ENCODE data around the gene BRD7. TPM values are rescaled to one million over a fixed set of nuclear protein-coding genes. Genes with fewer than 3 reads are reported as not detected.

Gene BRD7
- polyA plus RNA-seq, 1 donor from 2014 or later: 32.0 TPM

DNA sequence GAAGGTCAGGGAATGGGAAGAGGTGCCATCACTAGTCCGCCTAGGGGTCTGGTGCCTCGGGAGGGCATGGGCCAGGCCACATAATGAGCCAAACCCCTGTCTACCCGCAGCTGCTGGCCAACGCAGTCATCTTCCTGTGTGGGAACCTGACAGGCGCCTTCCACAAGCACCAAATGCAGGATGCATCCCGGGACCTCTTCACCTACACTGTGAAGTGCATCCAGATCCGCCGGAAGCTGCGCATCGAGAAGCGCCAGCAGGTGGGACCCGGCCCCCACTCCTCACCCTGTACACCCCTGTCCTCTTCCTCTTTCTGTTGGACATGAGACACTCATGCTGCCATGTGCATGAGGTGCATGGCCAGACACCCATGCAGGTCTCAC, 76.2 kb downstream of the BRD7 start:
- no peak overlapping the region for H3K27ac Mint-ChIP-seq
- H3K4me3 Mint-ChIP-seq: peak overlapping the region in 1 of 4 donors; percentile 80
- H3K36me3 Mint-ChIP-seq: no peaks in the 10 kb centered on the region
- H3K27me3 Mint-ChIP-seq: no peaks in the 10 kb centered on the region
- H3K9me3 Mint-ChIP-seq: no peaks in the 10 kb centered on the region
- H3K4me1 Mint-ChIP-seq: peaks cover 0 to 6% (median 1%) of the 10 kb centered on the region in 3 donors

DNA sequence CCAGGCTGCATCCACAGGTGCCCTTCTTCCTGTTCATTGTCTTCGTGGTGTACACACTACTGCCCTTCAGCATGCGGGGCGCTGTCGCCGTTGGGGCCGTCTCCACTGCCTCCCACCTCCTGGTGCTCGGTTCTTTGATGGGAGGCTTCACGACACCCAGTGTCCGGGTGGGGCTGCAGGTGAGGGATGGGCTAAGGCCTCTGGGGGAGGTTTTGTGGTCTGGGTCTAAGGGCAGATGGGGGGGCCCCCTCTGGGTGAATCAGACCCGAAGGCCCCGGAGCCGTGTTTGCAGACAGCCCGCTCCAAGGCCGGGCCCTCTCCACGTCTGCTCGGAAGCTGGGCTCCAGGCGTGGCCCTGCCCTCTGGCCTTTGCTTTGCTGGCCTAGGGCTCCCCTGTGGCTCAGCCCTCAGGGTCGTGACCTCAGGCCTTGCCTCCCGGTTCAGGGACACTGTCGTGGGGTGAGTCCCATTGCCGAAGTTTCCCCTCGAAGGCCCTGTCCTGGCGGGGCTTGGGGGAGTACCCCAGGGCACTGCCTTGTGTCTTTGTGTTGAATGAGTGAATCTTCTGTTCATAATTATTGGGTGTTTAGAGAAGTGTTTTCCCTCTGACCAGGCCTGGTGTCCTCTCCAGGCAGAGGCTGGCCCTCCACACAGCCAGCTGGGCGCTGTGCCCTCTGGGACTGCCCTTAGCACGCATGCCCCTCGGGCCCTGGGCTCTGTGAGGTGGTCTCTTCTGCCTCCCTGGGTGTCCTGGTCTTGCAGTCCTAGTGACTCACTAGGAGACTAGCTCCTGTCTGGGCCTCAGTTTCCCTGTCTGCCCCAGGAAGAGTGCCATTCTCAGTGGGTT, 76.8 kb downstream of the BRD7 start:
- H3K9me3 Mint-ChIP-seq: no peaks in the 10 kb centered on the region
- H3K4me3 Mint-ChIP-seq: no peak overlapping the region
- no peak overlapping the region for H3K27ac Mint-ChIP-seq
- peaks cover 0 to 6% (median 1%) of the 10 kb centered on the region in 3 donors for H3K4me1 Mint-ChIP-seq
- H3K27me3 Mint-ChIP-seq: no peaks in the 10 kb centered on the region
- H3K36me3 Mint-ChIP-seq: no peaks in the 10 kb centered on the region

DNA sequence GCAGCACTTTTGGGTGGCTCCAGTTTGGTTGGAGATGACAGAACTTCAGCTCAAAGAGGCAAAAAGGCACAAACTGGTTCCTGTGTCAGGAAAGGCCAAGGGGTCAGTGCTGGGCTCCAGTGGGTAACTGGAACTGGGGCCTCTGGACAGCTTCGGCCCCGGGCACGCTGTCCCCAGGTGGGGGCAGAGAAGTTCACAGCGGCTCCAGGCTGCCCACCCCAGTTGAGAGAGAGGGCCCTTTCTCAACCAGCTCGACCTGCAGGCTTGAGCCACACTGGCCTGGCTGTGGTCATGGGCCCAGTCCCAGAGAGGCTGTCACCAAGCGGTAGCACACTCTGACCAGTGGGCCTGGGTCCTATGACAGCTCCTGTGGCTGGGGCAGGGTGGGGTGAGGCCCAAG, 77.9 kb downstream of the BRD7 start:
- Mint-ChIP-seq H3K4me3 (no peak overlapping the region), H3K4me1 (peaks cover under 1 to 6% (median 2%) of the 10 kb centered on the region in 3 donors), H3K36me3 (peaks cover 4% of the 10 kb centered on the region)

DNA sequence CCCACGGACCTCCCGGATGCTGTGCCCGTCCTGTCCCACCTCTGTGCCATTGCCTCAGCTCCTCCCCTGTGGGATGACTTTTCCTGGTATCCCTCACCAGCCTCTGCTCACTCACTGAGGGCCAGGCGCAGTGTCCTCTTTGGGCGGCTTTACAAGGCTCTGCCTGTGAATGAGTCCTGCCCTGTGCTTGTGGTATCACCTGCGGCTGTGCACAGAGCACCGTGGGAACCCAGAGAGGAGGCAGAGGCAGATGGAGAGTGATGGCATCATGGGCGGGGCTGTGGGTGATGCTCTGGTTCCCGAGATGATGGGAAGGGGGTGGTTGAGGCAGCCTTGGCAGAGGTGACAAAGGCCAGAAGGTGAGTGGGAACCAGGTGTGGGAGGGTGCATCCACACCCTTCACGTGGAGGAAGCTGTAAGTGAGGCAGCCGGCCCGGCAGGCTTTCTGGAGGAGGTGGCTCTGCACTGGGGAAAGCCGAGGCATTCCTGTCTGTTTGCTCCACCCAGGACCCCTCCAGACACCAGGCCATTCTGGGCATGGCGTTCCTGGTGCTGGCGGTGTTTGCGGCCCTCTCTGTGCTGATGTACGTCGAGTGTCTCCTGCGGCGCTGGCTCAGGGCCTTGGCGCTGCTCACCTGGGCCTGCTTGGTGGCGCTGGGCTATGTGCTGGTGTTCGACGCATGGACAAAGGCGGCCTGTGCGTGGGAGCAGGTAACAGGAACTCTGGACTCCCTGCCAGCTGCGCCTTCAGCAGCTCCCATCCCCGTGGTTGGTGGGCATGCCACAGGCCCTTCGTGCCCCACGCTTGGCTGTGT, 78.6 kb downstream of the BRD7 start:
- H3K4me1 Mint-ChIP-seq: peaks cover 6 to 8% (median 7%) of the 10 kb centered on the region in 3 donors
- no peak overlapping the region for H3K4me3 Mint-ChIP-seq
- H3K36me3 Mint-ChIP-seq: peaks cover 5% of the 10 kb centered on the region
- no peak overlapping the region for H3K27ac Mint-ChIP-seq
- no peaks in the 10 kb centered on the region for H3K9me3 Mint-ChIP-seq
- H3K27me3 Mint-ChIP-seq: no peaks in the 10 kb centered on the region

More for the DNA sequence above, 77.9 kb downstream of the BRD7 start:
- H3K27me3 Mint-ChIP-seq: no peaks in the 10 kb centered on the region
- no peaks in the 10 kb centered on the region for H3K9me3 Mint-ChIP-seq
- H3K27ac Mint-ChIP-seq: no peak overlapping the region

DNA sequence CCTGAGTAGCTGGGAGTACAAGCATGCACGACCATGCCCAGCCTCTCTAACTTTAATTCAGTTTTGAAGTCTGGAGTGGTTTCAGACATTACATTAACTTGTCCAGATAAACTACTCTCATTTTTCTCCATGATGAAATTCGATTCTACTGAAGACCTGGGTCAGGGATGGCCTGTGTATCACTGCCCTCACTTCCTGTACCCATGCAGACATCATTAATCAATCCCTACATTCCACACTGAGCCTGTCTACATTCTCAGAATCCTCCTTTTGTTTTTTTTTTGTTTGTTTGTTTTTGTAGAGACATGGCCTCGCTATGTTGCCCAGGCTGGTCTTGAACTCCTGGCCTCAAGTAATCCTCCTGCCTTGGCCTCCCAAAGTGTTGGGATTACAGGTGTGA, 79.9 kb downstream of the BRD7 start:
- Mint-ChIP-seq H3K36me3 (peaks cover 7% of the 10 kb centered on the region), H3K27ac (no peak overlapping the region), H3K27me3 (no peaks in the 10 kb centered on the region), H3K9me3 (no peaks in the 10 kb centered on the region), H3K4me3 (peak overlapping the region in 1 of 4 donors; percentile 74), H3K4me1 (peaks cover 11 to 17% (median 13%) of the 10 kb centered on the region in 3 donors)

DNA sequence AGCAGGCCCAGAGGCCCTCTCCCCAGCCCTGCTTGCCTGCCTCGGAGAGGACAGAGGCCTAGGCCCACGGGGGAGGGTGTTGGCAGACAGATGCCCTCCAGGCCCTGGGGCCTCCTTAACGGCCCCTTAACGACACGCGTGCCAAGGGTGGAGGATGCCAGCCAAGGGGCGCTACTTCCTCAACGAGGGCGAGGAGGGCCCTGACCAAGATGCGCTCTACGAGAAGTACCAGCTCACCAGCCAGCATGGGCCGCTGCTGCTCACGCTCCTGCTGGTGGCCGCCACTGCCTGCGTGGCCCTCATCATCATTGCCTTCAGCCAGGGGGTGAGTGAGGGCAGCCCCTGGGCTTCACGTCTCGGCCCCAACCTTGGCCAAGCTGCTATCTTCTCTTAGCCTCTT, 80.8 kb downstream of the BRD7 start:
- H3K27ac Mint-ChIP-seq: no peak overlapping the region
- peaks cover 7% of the 10 kb centered on the region for H3K36me3 Mint-ChIP-seq
- H3K4me3 Mint-ChIP-seq: peak overlapping the region in 1 of 4 donors; percentile 65
- no peaks in the 10 kb centered on the region for H3K9me3 Mint-ChIP-seq
- peaks cover 16 to 26% (median 20%) of the 10 kb centered on the region in 3 donors for H3K4me1 Mint-ChIP-seq
- no peaks in the 10 kb centered on the region for H3K27me3 Mint-ChIP-seq

DNA sequence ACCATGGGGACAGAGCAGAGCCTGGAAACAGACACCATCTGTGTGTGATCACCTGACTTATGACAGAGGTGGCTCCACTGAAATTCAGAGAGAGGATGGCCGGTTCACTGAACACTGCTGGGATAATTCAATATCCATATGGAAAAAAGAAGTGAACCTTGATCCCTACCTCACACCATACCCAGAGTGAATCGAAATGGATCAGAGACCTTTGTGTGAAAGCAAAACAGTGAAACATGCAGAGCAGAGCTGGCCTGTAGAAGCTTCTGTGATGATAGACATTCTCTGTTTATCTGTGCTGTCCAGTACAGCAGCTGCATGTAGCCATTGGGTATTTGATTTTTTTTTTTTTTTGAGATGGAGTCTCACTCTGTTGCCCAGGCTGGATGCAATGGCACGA, 82.1 kb downstream of the BRD7 start:
- H3K9me3 Mint-ChIP-seq: no peaks in the 10 kb centered on the region
- H3K27me3 Mint-ChIP-seq: no peaks in the 10 kb centered on the region
- peak overlapping the region in 1 of 3 donors; percentile 76 for H3K27ac Mint-ChIP-seq
- H3K36me3 Mint-ChIP-seq: peaks cover 7% of the 10 kb centered on the region
- peaks cover 26 to 36% (median 30%) of the 10 kb centered on the region in 3 donors for H3K4me1 Mint-ChIP-seq
- H3K4me3 Mint-ChIP-seq: peak overlapping the region in 1 of 4 donors; percentile 72

DNA sequence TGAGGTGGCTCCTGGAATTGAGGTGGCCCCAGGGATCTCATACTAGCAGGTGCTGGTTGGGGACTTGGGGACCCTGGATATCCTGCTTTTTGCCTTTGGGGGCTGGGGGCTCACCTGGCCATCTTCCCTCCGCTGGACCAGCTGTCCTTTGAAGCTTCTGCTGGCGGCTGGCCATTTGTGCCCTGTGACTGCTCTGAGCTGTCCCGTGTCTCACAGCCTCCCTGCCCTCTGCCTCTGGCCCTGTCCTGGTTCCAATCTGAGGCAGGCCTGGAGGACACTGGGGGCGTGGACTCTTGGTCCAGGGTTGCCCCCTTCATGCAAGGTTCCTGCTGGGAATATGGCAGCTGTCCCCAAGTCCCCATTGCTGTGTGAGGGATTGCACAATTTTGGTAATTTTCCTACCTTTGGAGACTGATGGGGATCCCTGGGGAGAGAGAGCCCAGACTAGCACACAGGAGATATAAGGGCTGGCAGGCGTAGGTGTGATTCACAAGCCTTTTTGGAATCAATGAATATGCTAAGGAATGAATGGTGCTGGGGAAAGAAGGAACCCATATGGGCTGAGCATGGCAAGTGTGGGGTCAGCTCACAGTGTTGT, 83.3 kb downstream of the BRD7 start:
- H3K27ac Mint-ChIP-seq: peak overlapping the region; percentile 5 to 53 (median 45)
- H3K36me3 Mint-ChIP-seq: peaks cover 7% of the 10 kb centered on the region
- peak overlapping the region in 2 of 4 donors; percentile 14 to 39 for H3K4me3 Mint-ChIP-seq
- peaks cover 27 to 38% (median 32%) of the 10 kb centered on the region in 3 donors for H3K4me1 Mint-ChIP-seq
- no peaks in the 10 kb centered on the region for H3K27me3 Mint-ChIP-seq
- H3K9me3 Mint-ChIP-seq: no peaks in the 10 kb centered on the region

DNA sequence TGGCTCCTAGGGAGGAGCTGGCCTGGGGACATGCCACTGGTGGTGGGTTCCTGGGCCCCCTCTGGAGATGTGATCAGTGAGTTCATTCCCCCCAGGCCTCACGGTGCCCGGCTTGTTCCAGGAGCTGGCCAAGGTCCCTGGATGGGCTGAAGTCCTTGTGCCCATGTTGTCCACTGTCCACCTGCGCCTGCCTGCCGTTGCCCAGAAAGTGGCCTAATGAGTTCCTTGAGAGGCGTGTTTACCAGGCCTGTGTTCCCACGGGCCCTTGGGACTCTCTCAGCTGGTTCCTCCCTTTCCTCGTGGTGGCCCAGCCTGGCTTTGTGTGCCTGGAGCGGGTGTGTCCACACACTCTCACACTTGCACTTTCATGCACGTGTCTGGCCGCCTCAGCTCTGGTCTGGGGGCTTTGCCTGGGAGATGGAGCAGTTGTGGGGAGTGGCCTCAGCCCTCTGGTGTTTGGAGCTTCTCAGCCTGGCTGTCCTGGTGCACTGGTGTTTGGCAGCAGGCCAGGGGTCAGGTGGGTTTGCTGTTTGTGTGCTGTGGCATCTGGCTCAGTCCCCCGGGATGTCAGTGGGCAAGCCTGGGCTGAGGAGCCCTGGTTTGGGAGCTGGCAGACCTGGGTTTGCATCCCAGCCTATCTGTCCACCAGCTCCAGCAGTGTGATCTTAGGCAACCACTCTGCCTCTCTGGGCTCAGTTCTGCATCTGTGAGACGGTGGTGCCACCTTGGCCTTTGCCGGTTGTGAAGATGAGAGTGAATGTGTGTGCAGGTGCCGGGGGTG, 84.5 kb downstream of the BRD7 start:
- Mint-ChIP-seq H3K4me3 (peak overlapping the region; percentile 1 to 89 (median 60)), H3K36me3 (peaks cover 14% of the 10 kb centered on the region), H3K9me3 (no peaks in the 10 kb centered on the region), H3K4me1 (peaks cover 39 to 49% (median 44%) of the 10 kb centered on the region in 3 donors), H3K27me3 (no peaks in the 10 kb centered on the region), H3K27ac (peak overlapping the region; percentile 5 to 98 (median 72))

DNA sequence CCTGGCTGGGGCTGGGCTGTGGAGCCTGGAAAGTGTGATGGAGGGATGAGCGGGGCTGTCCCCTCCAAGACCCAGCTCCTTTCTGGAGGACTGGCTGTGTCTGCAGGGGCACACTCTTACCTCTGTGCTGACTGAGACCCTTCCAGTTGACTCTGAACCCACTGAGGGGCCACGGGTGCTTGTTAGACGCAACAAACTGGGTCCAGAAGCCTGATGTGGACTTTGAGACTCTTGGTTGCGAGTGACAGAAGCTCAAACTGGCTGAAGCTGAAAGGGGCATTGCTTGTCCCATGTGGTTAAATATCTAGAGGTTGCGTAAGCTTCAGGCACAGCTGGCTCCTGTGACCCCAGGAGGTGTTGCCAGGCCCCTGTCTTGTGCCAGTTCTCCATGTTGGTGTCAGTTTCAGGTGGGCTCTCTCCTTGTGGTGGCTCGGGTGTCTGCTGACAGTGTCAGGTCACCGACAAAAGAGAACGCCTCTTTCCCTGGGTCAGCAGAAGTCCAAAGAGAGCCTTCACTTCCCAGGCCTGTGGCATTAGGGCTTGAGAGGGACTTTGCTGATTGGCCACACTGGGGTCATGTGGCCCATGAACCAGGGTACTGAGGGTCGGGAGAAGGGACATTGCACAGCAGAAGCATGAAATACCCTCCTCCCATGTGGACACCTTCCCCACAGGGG, 85.7 kb downstream of the BRD7 start:
- Mint-ChIP-seq H3K27ac (peak overlapping the region; percentile 5 to 98 (median 91)), H3K4me1 (peaks cover 47 to 60% (median 54%) of the 10 kb centered on the region in 3 donors), H3K9me3 (no peaks in the 10 kb centered on the region), H3K36me3 (peaks cover 17% of the 10 kb centered on the region), H3K27me3 (no peaks in the 10 kb centered on the region), H3K4me3 (peak overlapping the region in 3 of 4 donors; percentile 83 to 92 (median 83))

DNA sequence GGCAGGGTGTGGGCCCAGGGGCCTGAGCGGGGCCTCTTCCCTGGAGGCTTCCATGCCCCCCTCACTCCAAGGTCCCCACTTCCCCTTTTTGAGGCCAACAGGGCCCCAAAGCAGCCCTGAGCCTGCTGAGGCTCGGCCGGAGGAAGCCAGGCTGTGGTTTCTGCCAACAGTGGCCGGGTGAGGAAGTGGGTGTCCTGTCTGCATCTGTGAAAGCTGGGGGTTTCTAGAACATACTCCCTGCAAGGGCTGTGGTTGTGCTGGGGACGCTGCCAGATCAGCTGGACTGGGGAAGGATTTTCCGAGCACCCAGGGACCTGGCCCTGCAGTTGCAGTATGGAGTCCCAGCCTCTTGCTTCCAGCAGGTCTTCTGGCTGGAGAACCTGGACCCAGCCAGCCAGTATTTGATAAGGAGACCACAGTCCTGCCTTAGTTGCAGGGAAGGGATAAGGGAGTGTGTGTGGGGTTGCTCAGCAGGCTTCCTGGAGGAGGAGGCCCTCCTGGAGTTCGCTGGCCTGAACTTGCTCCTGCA, 86.7 kb downstream of the BRD7 start:
- H3K36me3 Mint-ChIP-seq: peaks cover 18% of the 10 kb centered on the region
- no peaks in the 10 kb centered on the region for H3K27me3 Mint-ChIP-seq
- H3K9me3 Mint-ChIP-seq: no peaks in the 10 kb centered on the region
- H3K27ac Mint-ChIP-seq: peak overlapping the region; percentile 91 to 98 (median 94)
- H3K4me3 Mint-ChIP-seq: peak overlapping the region; percentile 77 to 97 (median 92)
- H3K4me1 Mint-ChIP-seq: peaks cover 56 to 67% (median 61%) of the 10 kb centered on the region in 3 donors

DNA sequence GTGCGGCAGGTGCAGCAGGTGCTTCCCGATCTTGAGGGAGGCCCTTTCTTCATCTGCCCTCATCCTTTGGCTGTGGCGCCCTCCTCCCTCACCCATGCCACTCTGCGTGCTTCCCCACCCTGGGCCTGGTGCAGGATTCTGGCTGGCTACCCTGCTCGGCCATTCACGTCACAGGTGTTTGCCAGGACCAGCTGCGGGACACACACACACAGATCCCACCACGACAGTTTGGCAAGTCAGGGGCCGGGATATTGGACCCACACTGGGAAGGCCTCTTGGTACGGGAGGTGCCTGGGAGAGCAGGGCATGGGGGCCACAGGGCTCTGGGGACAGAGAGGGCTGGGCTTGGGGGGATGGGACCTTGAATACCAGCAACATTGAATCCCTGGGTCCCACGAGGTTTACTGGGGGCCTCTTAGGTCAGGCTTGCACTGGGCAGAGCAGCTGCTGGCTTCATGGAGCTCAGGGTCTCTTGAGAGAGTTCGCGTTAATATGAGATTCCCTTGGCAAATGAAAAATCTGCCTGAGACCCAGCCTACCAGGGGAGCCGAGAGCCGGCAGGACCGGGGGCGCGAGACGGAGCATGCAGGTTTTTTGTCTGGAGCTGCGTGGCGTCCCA, 87.3 kb downstream of the BRD7 start:
- Mint-ChIP-seq H3K9me3 (no peaks in the 10 kb centered on the region), H3K36me3 (peaks cover 17% of the 10 kb centered on the region), H3K4me1 (peaks cover 62 to 72% (median 67%) of the 10 kb centered on the region in 3 donors), H3K27ac (peak overlapping the region; percentile 91 to 98 (median 94)), H3K27me3 (no peaks in the 10 kb centered on the region), H3K4me3 (peak overlapping the region; percentile 77 to 97 (median 92))

DNA sequence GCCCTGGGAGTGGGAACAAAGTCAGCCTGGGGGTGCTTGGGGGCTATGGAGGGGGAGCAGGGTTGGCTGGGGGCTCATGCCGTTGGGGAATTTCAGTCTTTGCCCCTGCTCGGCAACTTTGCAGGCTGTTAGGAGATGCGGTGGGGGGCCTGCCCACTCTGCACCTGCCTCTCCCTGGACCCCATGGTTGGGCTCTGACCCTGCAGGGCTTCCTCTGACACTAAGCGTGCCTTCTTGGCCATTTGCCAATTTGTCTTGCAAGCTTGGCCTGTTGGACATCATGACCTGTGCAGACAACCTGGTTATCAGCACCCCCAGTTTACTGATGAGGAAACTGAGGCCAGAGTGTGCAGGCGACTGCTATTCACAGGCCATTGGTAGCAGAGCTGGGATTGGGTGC, 87.9 kb downstream of the BRD7 start:
- Mint-ChIP-seq H3K27me3 (no peaks in the 10 kb centered on the region), H3K4me3 (peak overlapping the region; percentile 44 to 97 (median 87)), H3K36me3 (peaks cover 15% of the 10 kb centered on the region), H3K4me1 (peaks cover 62 to 75% (median 67%) of the 10 kb centered on the region in 3 donors), H3K9me3 (no peaks in the 10 kb centered on the region), H3K27ac (peak overlapping the region; percentile 91 to 98 (median 94))

All from IgD-negative memory B cell (primary cell).